Endometrial microvascular endothelial cells (primary cell): ENCODE results near the gene GXYLT1. TPM values are rescaled to one million over a fixed set of nuclear protein-coding genes. Genes with fewer than 3 reads are reported as not detected.
"Not testable (repeated sequence)": the region's sequence is repeated elsewhere in the genome, so short reads cannot be mapped to it uniquely, and the experiment has no call there.

Experiments
- in situ Hi-C: cut with HindIII; loops from 2 replicates; pipeline ENCODE4 v1.10.0; 2017; ENCODE audit warnings: low sequenced_read_pairs, low pct_unique_long_range_greater_than_20kb; ENCODE audit errors: inconsistent ontology term
- total RNA-seq: library from RNA; depleted of rRNA; stranded (reverse); fragments of >200 nt; gene quantifications from one replicate; pipeline ENCODE4 v1.2.3, GENCODE V29; 2015; ENCODE audit errors: inconsistent ontology term

Gene GXYLT1, protein sequence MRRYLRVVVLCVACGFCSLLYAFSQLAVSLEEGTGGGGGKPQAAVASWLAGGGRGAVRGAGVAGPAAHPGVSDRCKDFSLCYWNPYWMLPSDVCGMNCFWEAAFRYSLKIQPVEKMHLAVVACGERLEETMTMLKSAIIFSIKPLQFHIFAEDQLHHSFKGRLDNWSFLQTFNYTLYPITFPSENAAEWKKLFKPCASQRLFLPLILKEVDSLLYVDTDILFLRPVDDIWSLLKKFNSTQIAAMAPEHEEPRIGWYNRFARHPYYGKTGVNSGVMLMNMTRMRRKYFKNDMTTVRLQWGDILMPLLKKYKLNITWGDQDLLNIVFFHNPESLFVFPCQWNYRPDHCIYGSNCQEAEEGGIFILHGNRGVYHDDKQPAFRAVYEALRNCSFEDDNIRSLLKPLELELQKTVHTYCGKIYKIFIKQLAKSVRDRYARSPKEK
- 23.5 TPM for total RNA-seq

DNA sequence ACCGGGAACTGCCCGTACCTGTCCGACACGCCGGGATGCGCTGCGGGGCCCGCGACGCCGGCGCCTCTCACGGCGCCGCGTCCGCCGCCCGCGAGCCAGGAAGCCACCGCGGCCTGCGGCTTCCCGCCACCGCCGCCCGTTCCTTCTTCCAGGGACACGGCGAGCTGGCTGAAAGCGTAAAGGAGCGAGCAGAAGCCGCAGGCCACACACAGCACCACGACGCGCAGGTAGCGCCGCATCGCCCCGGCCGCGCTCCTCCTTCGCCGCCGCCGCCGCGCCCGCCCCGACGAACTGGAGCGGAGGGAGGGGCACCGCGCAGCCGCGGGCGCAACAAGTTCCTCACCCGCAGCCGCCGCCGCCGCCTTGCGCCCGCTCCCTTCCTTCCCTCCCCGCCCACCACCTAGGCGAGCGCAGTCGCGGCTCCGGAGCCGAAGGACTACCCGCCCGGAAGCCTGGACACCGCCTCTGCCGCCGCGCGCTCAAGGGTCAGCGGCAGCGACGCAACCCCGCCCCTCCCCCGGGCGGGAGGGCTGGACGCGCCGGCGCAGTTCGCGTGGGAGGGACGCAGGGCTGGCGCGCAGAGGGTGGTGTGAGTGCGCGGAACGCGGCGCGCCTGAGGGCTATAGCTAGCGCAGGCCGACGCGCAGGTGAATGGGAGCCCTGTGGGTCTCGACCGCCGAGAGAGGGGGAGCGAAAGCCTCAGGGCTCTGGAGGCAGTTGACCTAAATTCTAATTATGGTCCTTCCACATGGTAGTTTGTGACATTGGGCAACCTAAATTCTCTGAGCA, at the start of gene GXYLT1:
GXYLT1 (minus strand) TSS at position 467 of the 789 bp plus-strand sequence; CDS start at position 239, 228 bp downstream.
- in situ Hi-C loops = no loop called here

GRCh38 chr12:42192686-42193085, 48.0 kb upstream of the GXYLT1 start:
- in situ Hi-C loops = no loop called here

DNA sequence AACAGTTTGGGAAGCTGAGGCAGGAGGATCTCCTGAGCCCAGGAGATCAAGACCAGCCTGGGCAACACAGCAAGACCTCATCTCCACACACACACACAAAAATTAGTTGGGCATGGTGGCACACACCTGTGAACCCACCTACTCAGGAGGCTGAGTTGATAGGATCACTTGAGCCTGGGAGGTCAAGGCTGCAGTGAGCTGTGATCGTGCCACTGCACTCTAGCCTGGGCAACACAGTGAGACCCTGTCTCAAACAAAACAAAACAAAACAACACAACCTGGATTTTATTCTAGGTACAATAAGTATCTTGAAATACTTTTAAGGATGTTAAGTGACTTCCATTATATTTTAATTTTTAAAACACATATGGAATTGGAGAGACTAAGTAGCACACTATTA, 47.6 kb upstream of the GXYLT1 start:
- in situ Hi-C loops = no loop called here

DNA sequence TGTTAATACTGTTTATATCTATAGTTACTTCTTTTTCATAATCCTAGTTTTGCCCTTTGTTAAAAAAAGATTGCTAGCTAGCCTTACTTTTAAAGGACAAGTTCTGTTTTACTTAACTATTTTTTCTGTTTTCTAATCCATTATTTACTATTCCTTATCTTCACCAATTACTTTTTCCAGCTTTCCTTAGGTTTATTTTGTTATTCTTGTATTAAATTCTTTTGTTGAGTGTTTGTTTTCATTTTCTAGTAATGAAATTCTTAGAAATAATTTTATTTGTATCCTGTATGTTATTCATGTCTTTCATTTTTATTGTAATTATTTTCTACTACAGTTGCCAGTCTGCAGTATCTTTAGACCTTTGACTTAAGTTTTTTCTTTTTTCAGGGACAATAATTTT, 45.7 kb upstream of the GXYLT1 start:
- in situ Hi-C loops = no loop called here

- in situ Hi-C loops = not testable (repeated sequence)
These were observed 43.6 kb upstream of the GXYLT1 start for GRCh38 chr12:42188275-42188674.

DNA sequence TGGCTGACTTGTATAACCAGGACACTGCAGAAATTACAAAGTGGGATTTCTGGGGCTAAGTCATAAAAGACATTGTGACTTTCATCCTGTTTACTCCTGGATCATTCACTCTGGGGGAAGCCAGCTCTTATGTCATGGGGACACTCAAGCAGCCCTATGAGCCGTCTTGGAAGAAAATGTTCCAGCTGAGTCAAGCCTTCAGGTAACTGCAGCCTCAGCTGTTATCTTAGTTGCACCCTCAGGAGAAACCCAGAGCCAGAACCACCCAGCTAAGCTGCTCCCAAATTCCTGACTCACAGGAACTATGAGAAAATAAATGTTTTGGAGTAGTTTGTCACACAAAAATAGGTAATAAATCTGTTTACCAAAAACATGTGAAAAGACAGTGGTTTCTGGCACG, 43.1 kb upstream of the GXYLT1 start:
- in situ Hi-C loops = no loop called here

- in situ Hi-C loops = no loop called here
These were observed 42.1 kb upstream of the GXYLT1 start for GRCh38 chr12:42186793-42187192.

DNA sequence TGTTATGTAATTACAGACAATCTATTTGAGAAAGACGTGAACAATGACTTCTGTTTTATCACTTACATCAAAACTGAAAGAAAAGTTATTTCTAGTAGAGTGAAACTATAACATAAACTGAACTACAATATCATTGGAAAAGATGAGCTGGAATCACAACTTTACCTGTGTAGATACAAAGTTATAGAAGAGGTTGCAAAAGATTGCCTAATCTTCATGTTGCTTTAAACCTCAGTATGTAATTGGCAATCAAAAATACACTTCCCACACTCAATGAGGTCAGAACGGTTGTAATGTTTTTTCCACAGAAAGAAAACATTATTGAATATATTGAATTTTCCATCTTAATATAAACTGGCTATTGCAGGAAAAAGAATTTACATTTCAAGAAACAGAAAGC, 37.7 kb upstream of the GXYLT1 start:
- in situ Hi-C loops = no loop called here

- in situ Hi-C loops = no loop called here
These were observed 36.4 kb upstream of the GXYLT1 start for GRCh38 chr12:42180990-42181596.

- in situ Hi-C loops = no loop called here
These were observed 33.4 kb upstream of the GXYLT1 start for GRCh38 chr12:42178101-42178500.

GRCh38 chr12:42174978-42175377, 30.3 kb upstream of the GXYLT1 start:
- in situ Hi-C loops = no loop called here

DNA sequence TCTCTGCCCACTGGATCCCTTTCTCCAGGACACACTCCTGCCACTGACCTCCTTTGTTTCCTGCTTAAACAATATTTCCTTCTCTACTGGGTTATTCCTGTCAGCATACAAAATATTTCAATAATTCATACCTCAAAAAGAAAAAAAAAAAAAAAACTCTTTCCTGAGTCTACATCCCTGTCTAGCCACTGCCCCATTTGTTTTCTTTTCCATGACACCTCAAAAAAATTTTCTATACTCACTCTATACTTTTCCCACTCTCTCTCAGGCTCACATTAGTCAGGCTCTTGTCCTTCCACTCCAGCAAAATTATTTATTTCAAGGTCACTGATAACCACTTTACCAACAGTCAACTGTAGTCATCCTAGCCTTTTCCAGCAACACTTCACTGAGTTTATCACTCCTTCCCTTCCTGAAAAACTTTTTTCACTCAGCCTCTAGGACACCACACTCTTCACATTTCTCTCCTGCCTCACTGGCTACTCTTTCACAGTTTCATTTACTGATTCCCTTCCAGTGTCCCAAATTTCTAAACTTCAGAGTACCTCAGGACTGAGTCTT, 29.4 kb upstream of the GXYLT1 start:
- in situ Hi-C loops = no loop called here

DNA sequence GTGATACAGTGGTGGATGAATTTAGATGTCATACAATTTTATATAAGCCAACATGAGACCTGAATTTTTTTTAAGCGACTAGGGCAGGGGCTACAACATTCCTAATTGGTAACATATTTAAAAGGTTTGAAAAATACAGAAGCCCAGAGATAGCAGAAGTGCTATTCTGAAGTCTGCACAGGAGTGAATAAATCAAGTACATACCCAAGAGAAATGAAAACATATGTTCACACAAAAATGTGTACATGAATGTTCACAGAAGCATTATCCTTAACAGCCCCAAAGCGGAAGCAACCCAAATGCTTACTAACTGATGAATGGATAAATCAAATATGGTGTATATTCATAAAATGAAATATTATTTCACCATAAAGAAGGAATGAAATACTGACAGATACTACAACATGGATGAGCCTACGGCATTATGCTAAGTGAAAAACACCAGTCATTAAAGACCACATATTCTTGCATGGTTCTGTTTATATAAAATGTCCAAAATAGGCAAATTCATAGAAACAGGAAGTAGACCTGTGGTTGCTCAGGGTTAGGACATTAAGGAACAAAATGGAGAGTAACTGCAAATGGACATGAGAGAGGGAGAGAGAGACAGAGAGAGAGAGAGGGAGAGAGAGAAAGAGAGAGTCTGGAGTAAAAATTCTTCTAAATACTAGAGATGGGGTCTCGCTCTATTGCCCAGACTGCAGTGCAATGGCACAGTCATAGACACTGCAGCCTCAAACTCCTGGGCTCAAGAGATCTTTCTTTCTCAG, 28.0 kb upstream of the GXYLT1 start:
- in situ Hi-C loops = no loop called here

DNA sequence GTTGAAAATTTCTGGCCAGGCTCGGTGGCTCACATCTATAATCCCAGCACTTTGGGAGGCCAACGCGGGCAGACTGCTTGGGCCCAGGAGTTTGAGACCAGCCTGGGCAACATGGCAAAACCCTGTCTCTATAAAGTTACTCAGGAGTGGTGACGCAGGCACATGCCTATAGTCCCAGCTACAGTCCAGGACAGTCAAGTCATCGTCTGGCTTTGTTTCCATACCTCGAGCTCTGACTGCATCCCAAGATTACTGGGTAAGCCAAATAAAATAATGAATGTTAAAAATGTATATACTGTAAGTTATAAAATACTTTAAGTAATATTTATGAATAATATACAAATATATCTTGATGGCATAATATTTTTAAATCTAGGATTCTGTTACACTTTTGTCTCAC, 23.0 kb upstream of the GXYLT1 start:
- in situ Hi-C loops = no loop called here

DNA sequence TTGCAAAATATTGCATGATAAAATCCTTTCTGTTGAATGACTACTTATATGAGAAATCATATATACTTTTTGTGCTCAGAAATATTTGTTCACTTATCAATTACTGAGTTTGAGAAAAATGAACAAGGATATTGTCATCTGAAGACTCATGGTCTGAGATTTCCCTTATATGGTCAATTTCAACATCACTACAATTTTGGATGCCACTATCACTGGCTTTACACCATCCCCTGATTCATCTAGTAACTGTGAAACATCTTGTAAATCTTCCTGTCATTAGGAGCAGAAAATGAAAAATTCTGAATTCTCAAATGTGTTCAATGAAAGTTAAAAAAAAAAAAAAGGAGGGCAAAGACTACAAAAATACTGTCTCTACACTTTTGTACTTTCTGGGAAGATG, 21.8 kb upstream of the GXYLT1 start:
- in situ Hi-C loops = no loop called here

DNA sequence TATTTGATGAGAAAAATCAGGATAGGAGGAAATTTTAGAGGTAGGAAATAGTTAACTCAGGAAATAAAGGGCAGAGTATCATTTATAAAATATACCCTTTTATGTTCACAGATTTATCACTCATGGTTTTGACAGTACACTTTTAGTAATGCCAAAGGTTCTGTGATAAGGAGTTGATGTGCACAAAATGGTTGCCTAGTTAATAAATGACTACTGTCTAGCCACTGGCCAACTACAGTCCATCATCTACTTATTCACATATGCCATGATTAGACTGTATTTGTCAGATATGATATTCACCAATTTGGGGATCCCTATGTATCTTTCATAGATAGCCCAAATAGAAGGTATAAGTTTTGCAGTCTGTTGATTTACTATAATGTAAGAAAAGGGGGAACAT, 19.2 kb upstream of the GXYLT1 start:
- in situ Hi-C loops = no loop called here

DNA sequence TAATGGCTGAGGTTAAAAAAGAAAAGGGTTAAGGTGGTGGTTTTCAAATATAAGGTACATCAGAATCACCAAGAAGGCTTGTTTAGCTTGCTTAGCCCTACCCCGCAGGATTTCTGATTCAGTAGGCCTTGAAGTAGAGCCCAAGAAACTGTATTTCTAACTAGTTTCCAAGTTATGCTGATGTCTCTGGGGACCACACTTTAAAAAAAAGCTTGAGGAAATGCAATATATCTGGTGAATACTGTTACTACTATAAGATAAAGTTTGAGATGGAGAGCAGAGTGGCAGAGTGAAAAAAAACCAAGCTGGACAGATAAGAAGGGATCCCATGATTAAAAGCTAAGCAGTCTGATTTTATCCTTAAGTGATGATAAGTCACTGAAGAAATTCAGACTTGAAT, 18.3 kb upstream of the GXYLT1 start:
- in situ Hi-C loops = no loop called here

GRCh38 chr12:42162193-42162592, 17.5 kb upstream of the GXYLT1 start:
- in situ Hi-C loops = no loop called here

- in situ Hi-C loops = no loop called here
These were observed 16.9 kb upstream of the GXYLT1 start for GRCh38 chr12:42161529-42161928.
